DMS114 treated with DMSO at 0.1 percent for 48 hours (cell line): ENCODE measurements around the gene KCNA4.
"Not testable (repeated sequence)": the region's sequence is repeated elsewhere in the genome, so short reads cannot be mapped to it uniquely, and the experiment has no call there.

Source experiments
- DNase-seq: peaks from one replicate; lab custom pipeline; 2025; ENCODE audit not compliant: unreplicated experiment; lab: John Stamatoyannopoulos, UW

The KCNA4 gene

DNA sequence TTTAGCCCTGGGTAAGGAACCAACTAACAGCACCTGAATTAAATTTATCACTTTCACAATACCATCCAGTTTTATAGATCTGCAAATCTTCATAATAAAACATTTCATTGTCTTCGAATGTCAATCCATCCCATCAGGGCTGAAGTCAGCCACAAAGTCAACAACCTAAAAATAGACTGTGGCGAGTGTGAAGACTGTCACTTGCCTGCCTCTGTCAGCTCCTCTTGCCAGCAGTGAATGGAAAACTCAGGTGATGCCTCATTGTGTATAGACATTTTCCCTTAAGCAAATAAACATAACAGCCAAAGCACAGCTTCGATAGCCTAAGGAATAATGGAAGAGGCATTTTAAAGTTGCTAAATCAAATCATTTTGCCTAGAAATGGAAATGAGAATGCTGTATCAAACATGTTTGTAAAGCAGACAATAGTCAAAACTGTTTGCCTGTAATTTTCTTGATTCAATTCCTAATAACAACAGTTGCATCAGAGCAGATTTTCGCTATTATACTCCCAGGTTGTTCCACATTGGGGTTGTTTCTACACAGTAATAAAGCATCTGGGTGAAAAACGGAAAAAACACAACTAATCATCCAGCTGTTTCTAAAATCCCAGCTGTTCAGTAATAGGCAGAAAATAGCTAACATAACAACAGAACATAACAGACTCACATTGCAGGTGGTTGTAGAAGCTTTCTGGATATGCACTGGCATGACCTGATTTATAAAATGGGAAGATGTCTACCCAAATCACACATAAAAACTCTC, 15.7 kb downstream of the KCNA4 start:
- DNase-seq, result no peak

DNA sequence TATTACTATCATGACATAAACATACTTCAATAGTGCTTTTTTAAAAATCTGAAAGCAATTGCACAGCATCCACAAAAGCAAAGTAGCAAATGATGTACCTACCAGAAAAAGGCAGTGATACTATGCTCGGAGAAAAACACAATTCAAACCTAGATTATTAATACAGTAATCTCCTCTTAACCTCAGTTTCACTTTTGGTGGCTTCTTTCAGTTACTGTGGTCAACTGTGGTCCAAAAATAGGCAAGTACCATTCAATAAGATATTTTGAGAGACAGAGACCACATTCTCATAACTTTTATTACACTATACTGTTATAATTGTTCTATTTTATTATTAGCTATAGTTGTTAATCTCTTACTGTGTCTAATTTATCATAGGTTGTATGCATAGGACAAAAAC, 20.8 kb downstream of the KCNA4 start:
- no peak for DNase-seq

DNA sequence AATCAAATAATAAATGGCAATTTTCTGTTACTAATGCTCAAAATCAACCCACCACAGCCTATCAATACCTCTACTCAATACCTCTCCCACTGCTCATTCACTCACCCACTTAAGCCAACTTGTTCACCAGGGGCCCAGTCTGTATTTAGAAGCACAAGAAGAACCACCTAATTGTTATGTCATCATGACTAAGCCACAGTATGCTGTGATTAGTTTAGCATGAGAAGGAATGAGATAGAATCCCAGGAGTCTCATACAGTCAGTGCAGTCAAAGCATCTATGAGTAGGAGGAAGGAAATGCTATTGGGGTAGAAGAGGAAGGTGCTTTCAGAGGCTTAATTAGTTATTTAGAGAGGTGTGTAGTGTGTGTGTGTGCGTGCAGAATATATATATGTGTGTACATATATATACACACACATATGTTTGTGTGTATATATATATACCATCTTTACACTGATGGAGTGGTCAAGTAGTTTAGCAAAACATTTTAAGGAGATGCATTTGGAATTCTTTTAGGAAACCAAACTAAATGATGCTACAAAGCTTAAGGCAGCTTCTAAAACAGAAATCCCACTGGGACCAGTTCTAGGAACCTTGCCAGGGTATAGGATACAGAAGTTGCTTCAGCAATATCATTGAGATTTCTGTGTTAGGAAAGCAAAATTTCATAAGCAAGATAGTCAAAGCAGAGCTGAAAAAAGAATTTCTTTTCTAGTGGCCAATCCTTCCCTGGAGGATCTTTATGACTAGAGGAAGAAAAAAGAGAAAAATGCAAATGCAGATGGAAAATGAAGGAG, 27.5 kb downstream of the KCNA4 start:
- no peak for DNase-seq

DNA sequence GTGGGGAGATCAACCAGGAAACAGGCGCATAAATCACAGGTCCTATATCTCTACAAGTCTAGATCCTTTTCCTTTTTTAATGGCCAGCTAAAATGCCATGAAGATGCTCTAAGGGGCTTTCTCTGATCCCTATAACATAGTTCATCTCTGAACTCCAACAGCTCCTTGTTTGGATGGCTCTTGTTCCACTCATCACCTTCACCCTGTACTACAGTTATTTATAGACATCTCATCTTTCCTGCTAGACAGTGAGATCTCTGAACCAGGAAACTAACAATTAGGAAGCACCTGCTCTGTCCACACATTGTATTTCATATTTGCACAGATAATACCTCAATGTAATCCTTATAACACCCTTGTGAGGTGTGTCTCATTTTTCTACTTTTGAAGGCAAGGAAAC, 31.6 kb downstream of the KCNA4 start:
- DNase-seq, result no peak

DNA sequence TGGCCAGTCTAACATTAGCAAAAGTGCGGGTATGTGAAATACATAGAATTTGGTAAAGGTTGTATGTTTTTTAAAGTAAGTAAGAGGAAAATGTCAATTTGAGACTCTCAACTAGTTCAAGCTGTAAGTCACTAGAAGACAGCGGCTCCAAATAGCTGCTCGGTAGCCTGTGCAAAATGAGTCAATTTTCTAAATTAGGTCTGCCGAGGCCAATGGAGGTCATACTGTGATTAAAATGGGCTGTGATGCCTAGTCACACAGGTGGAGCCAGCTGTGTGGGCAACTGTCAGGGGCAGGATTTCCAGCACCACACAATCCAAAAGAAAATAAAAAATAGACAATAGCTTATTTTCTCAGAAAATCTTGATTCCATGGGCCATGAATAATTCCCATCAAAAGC, 32.3 kb downstream of the KCNA4 start:
- DNase-seq, result no peak

DNA sequence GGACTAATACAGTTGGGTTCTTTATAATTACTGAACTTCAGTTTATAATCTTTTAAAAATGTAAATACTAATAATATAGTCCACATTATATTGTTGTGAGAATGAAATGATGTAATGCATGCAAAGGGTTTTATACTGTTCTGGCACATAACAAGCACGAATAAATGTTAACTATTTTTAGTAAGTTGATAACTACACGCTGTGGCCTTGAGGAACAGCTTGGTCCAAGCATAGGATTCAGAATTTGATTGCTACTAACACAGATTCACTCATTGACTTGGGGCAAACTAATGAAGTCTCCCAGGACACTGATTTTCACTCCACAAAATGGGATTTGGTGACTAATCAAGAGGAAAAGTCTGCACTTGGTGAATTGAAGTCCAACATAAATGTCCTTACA, 38.3 kb downstream of the KCNA4 start:
- no peak for DNase-seq

DNA sequence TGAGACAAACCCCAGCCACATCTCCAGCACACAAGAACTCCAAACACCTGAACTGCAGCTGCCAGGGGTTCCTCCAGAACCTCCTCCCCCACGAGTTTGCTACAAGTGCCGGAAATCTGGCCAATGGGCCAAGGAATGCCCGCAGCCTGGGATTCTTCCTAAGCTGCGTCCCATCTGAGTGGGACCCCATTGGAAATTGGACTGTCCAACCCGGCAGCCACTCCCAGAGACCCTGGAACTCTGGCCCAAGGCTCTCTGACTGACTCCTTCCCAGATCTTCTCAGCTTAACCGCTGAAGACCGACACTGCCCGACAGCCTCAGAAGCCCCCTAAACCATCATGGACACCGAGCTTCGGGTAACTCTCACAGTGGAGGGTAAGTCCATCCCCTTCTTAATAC, 41.2 kb downstream of the KCNA4 start:
- not testable (repeated sequence) for DNase-seq

DNA sequence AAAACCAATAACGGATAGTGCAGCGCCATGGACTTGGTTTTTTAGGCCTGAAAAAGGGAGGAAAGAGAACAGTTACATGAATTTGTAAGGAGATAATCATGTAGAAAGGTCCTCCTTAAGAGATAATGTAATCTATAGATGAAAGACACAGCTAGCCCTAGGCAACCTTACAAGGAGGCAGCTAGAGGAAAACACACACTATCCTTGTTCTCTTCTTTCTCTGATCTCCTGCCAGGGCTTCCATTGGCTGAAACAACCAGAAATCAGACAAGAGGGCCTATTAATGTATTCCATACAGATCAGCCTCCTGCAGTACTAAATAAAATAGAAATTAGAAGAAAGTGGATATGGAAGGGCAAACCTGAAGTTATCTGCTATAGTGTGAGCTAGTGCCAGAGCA, 53.0 kb downstream of the KCNA4 start:
- no peak for DNase-seq

DNA sequence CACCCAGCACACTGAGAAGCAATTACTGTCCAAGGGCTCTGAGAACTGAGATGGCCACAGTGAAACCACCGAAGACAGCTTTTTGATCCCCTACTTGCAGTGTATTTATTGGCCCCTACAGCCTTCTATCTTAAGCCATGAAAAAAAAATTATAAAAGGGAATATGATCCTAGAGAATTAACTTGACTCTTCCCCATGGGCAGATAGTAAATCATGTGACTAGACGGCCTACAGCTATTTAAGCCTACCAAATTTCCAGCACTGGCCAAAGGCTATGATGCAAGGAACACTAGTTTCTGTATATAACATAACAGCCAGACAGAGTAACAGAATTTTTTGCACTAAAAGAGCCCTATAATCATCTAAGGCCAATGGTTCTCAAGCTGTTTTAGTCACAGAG, 53.8 kb downstream of the KCNA4 start:
- no peak for DNase-seq

DNA sequence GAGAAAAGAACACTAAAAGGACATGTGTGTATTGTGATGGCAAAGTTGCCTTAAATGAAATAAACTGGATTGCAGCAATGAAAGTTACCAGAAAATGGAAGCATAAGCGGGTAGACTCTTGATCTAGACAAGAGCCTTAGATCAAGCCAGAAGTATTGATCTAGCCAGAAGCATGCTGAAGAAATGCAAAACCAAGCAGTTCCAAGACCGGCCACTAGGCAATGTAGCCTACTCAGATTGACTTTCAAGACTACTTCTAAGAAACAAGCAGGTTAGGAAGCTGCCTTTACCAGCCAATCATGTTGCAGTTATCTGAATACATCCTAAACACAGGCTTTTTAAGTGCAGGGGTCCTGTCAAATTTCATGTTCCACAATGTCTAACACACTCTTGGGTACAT, 54.6 kb downstream of the KCNA4 start:
- peak; percentile 0 for DNase-seq
